Activated CD8-positive, alpha-beta memory T cell treated with anti-CD3 and anti-CD28 coated beads for 1 hour (primary cell): Measurements from ENCODE around the gene RTN4.
"Not testable (repeated sequence)": the region's sequence is repeated elsewhere in the genome, so short reads cannot be mapped to it uniquely, and the experiment has no call there.

ENCODE experiments used
- DNase-seq, 2 donors: peaks; one replicate each; pipeline ENCODE4 v3.0.0-alpha.2; 2020; ENCODE audit warnings: low read depth in 1 of 2; ENCODE audit errors: extremely low read depth in 1 of 2

RTN4 gene

DNA sequence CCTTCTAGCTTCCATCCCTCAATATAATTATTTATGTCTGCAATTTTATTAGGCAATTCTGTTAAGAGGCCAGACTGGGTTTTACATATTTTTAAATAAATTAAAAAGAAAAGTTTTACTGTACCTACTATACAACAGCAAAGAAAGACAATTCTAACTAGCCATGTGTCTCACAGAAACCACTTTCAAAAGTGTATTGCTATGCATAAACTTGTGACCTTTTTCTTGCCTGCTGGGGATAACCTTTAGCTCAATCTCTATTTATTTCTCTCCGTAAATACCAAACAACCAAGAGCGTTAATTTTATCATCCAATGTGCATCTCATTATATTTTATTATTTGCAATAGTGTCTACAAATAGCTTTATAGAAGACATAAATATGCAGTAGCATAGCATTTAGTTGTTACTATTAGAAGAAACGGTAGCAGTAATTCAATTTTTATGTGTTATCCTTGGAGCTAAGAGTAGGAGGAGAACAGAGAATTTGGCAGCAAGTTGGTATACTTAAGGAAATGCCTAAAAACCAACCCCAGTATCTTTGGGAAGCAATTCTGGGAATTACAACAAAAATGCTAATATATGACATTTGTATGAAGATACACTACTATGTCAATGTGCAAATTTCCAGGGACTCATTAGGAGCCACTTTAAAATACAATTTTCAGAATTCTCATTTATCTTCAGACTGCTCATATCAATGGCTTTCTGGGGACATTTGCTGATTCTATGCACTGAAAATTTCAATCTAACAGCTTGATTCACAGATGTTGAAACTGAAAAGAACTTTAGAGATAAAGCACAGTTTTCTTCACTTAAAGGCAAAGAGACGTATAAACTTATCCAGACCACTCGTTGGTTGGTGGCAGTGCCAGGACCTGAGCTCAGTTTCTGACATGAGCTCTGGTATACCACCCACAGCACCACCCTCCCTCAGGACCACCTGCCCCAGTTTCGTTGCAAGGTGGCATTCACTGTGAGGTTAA lies 23.0 kb upstream of the RTN4 start:
- no peak for DNase-seq

GRCh38 chr2:55063713-55064323 lies 13.6 kb upstream of the RTN4 start:
- DNase-seq, result no peak

DNA sequence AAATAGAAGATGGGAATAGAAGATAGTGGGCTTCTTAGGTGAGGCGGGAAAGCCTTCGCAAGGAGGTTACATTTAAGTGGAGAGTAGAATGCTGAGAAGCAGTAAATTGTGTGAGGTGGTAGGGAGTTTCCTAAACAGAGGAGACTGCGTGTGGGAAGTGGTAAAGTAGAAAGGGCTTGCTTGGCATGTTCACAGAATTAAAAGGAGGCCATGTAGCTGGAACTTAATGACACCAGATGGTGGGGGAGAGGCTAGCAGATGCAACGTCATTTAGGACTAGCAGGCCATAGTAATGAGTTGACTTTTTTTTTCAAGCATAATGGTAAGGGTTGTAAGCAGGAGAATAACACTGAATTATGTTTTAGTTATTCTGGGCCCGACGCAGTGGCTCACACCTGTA lies 13.0 kb upstream of the RTN4 start:
- no peak for DNase-seq

DNA sequence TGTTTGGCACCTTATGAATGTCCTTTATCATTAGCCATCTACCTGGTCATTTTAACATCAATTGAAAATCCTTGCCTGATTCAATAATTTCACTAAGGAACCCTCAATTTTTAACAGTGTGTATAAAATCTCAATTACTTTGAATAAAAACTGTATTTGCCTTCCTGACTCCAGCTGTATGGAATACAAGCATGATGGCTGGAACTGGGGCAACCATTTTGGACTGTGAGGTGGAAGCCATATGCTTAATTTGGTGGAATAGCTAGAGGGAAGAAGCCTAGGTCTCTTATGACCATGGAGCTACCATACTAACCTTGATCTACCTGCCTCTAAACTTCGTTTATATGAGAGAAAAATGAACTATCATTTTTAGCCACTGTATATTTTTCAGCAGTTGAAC lies 12.5 kb upstream of the RTN4 start:
- no peak for DNase-seq

DNA sequence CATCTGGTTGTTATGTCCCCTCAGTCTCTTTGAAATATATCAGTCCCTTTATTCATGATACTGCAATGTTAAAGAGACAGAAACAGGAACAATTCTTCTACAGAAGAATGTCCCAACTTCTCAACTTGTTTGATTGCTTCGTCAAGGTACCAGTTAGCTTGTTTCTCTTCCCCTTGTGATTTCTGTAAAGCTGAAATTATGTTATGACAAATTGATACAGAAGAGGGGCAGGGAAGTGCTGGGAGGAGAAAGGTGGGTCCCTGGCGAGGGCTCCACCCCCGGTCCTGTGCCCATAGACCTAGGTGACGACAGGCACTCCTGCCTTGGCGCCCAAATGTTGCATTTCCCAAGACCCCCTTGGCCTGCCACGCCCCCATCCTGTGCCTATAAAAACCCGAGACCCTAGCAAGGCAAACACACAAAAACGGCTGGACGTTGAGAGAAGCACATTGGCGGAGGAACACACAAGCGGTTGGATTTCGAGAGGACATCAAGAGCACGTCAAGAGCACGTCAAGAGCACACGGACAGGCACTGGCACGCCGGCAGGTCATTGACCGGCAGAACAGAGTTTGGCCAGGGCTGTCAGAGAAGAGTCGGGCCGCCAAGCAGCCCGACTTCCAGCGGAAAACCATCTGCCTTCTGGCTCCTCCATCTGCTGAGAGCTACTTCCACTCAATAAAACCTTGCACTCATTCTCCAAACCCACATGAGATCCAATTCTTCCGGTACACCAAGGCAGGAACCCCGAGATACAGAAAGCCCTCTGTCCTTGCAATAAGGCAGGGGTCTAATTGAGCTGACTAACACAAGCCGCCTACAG lies 11.5 kb upstream of the RTN4 start:
- no peak for DNase-seq

DNA sequence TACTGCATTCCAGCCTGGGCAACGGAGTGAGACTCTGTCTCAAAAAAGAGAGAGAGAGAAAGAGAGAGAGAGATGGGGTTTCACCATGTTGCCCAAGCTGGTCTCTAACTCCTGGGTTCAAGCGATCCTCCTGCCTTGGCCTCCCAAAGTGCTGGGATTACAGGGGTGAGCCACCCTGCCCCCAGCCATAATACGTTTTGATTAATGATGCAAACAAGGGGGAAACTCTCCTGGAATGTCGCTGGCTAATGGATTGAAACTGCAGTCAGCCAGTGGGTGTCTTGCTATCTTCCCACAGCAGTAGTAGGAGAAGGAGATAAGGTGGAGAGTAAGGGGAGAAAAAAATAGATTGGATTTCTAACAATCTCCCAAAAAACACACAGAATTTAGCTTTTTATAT lies 9.5 kb upstream of the RTN4 start:
- DNase-seq, result no peak

GRCh38 chr2:55057474-55057873 lies 7.2 kb upstream of the RTN4 start:
- no peak for DNase-seq

- no peak for DNase-seq
These were observed 5.8 kb upstream of the RTN4 start for GRCh38 chr2:55056024-55056521.

GRCh38 chr2:55054106-55054875 lies 4.0 kb upstream of the RTN4 start:
- DNase-seq, result no peak

DNA sequence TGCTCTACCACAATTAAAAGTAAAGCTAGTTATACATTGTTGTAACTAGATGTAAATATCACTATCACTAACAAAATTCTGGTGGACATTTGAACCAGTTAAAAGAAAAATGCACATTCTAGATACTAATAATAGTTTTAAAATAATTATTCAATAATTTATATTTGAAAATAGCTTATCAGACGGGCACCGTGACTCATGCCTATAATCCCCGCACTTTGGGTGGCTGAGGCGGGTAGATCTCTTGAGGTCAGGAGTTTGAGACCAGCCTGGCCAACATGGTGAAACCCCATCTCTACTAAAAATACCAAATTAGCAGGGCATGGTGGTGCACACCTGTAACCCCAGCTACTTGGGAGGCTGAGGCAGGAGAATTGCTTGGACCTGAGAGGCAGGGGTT lies 3.0 kb upstream of the RTN4 start:
- not testable (repeated sequence) for DNase-seq

GRCh38 chr2:55052129-55053061 lies 2.1 kb upstream of the RTN4 start:
- no peak for DNase-seq

DNA sequence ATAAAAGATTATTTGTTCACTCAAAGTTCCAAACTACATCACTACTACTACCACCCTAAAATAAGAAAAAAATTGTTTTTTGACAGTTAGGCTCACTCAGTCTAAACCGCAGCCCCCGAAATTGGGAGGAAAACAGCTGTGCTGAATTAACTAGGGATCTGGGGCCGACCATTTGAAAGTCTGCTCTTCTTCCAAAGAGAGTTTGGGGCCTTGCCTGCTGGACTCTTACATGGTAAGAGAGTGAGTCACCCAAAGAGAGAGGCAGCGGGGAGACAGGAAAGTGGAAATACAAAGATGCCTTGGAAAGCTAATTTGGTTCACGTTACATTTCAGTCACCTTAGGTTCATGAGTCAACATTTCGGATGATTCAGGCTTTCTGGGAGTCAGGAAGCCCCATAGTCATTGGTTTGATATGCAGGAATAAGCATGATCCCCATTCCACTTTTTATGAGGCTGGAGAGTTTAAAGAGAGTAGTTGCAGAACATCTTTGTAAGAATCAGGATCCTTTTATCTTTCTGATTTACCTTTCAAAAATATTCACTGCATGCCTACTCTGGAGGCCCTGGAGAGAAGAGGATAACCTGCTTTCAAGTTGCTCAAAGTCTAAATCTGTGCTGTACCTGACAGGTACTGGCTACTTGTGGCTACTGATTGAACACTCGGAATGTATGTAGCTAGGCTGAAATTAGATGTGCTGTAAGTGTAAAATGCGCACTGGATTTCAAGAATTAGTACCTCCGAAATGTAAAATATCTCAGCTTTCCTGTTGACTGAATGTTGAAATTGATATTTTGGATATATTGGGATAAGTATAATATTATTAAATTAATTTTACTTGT lies 995 bp upstream of the RTN4 start:
- no peak for DNase-seq

DNA sequence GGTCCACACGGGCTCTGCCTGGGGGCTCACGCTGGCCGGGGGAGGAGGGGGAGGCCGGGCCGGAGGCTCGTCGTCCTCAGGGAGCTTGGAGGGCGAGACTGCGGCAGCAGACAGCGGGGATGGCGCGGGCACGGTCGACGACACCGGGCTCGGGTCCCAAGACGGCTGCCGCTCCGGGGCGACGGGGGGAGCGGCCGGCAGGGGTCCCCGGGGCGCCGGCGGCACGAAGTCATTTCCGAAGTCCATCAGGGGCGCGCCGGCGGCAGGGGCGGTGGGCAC lies 491 bp downstream of the RTN4 start:
- DNase-seq, result no peak

GRCh38 chr2:55049043-55049820 lies 1.0 kb downstream of the RTN4 start:
- DNase-seq, result peak in 1 of 2 donors; percentile 39

- no peak for DNase-seq
These were observed 1.7 kb downstream of the RTN4 start for GRCh38 chr2:55048508-55049042.

- no peak for DNase-seq
These were observed 2.5 kb downstream of the RTN4 start for GRCh38 chr2:55047677-55048299.

- DNase-seq, result no peak
These were observed 4.5 kb downstream of the RTN4 start for GRCh38 chr2:55045780-55046179.
